KMS-11 (cell line): ENCODE results near the gene SYNC.
"Not testable (repeated sequence)": the region's sequence is repeated elsewhere in the genome, so short reads cannot be mapped to it uniquely, and the experiment has no call there.

Experiments used
- H2AFZ ChIP-seq: fragments of 200-600 bp; sonication (generic); 2 replicates; pipeline ENCODE4 v1.6.1; 2016; ENCODE audit warnings: antibody characterized with exemption, mixed run types, low read depth
- H3K27ac ChIP-seq: fragments of 200-600 bp; sonication (generic); 2 replicates; pipeline ENCODE4 v1.6.1; 2016; ENCODE audit warnings: mild to moderate bottlenecking, mixed run types
- H3K27me3 ChIP-seq: fragments of 200-600 bp; sonication (generic); 2 replicates; pipeline ENCODE4 v1.6.1; 2017; ENCODE audit warnings: mild to moderate bottlenecking, low read depth, mixed run types, moderate library complexity; ENCODE audit not compliant: insufficient read depth
- H3K36me3 ChIP-seq: fragments of 200-600 bp; sonication (generic); 2 replicates; pipeline ENCODE4 v1.6.1; 2017; ENCODE audit warnings: mild to moderate bottlenecking, mixed run types; ENCODE audit not compliant: insufficient read depth
- H3K4me1 ChIP-seq: fragments of 200-600 bp; sonication (generic); 2 replicates; pipeline ENCODE4 v1.6.1; 2016; ENCODE audit warnings: mild to moderate bottlenecking, low read depth, mixed run types; ENCODE audit not compliant: poor library complexity, severe bottlenecking
- H3K4me2 ChIP-seq: fragments of 200-600 bp; sonication (generic); 2 replicates; pipeline ENCODE4 v1.7.0; 2016; ENCODE audit warnings: mild to moderate bottlenecking, mixed run types
- H3K4me3 ChIP-seq: fragments of 200-600 bp; sonication (generic); IDR thresholded peaks from 2 replicates; pipeline ENCODE4 v1.6.1; 2017; ENCODE audit warnings: low read depth, low read length, mixed read lengths; ENCODE audit not compliant: insufficient read depth
- H3K79me2 ChIP-seq: fragments of 200-600 bp; sonication (generic); 2 replicates; pipeline ENCODE4 v1.6.1; 2016; ENCODE audit warnings: low read depth, mixed run types; ENCODE audit not compliant: insufficient read depth
- H3K9ac ChIP-seq: fragments of 200-600 bp; sonication (generic); 2 replicates; pipeline ENCODE4 v1.6.1; 2016; ENCODE audit warnings: mild to moderate bottlenecking, mixed run types
- H4K20me1 ChIP-seq: fragments of 200-600 bp; sonication (generic); 2 replicates; pipeline ENCODE4 v1.6.1; 2016; ENCODE audit warnings: mild to moderate bottlenecking, mixed run types; ENCODE audit not compliant: insufficient read depth
- TF ChIP-seq, protein P1 (sequence below): fragments of 200-600 bp; sonication (generic); conservative IDR thresholded peaks from 2 replicates; pipeline ENCODE4 v1.6.1; 2017; ENCODE audit warnings: low read depth, mild to moderate bottlenecking, antibody characterized with exemption, low read length, moderate library complexity, mixed read lengths

SYNC gene

DNA sequence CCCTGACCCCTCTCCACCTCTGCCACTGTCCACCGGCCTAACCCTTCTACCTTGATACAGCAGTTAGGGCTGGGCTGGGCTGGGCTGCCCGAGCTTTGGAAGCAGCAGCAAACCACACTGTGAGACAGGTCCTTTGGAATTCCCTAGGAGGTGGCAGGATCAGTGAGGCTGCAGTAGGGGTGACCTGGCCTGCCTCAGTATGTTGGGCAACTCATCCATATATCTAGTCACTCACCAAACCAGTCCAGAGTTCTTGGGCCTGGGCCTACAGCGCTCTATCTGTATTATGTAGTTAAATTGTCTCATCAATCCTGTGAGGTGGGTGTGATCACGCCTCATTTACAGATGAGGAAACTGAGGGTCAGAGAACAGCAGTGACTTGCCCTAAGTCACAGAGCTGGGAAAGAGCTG, 13.3 kb upstream of the SYNC start:
- Histone ChIP-seq H3K79me2 (no peaks in the 10 kb centered on the region), H3K36me3 (no peaks in the 10 kb centered on the region), H4K20me1 (no peaks in the 10 kb centered on the region), H3K4me3 (peak overlapping the region; percentile 32), H3K9ac (no peak overlapping the region), H3K27ac (no peak overlapping the region), H2AFZ (no peak overlapping the region), H3K27me3 (no peaks in the 10 kb centered on the region), H3K4me2 (no peak overlapping the region), H3K4me1 (peaks cover 15% of the 10 kb centered on the region)
- TF ChIP-seq, protein P1, sequence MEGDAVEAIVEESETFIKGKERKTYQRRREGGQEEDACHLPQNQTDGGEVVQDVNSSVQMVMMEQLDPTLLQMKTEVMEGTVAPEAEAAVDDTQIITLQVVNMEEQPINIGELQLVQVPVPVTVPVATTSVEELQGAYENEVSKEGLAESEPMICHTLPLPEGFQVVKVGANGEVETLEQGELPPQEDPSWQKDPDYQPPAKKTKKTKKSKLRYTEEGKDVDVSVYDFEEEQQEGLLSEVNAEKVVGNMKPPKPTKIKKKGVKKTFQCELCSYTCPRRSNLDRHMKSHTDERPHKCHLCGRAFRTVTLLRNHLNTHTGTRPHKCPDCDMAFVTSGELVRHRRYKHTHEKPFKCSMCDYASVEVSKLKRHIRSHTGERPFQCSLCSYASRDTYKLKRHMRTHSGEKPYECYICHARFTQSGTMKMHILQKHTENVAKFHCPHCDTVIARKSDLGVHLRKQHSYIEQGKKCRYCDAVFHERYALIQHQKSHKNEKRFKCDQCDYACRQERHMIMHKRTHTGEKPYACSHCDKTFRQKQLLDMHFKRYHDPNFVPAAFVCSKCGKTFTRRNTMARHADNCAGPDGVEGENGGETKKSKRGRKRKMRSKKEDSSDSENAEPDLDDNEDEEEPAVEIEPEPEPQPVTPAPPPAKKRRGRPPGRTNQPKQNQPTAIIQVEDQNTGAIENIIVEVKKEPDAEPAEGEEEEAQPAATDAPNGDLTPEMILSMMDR: no peak

- H2AFZ ChIP-seq: no peak overlapping the region
- H3K9ac ChIP-seq: no peak overlapping the region
- TF ChIP-seq, protein P1: no peak
- H4K20me1 ChIP-seq: no peaks in the 10 kb centered on the region
- H3K79me2 ChIP-seq: no peaks in the 10 kb centered on the region
- H3K36me3 ChIP-seq: no peaks in the 10 kb centered on the region
- no peaks in the 10 kb centered on the region for H3K27me3 ChIP-seq
- no peak overlapping the region for H3K4me3 ChIP-seq
- peaks cover 15% of the 10 kb centered on the region for H3K4me1 ChIP-seq
- H3K27ac ChIP-seq: no peak overlapping the region
- H3K4me2 ChIP-seq: no peak overlapping the region
Observed at GRCh38 chr1:32714277-32714676, 11.7 kb upstream of the SYNC start.

DNA sequence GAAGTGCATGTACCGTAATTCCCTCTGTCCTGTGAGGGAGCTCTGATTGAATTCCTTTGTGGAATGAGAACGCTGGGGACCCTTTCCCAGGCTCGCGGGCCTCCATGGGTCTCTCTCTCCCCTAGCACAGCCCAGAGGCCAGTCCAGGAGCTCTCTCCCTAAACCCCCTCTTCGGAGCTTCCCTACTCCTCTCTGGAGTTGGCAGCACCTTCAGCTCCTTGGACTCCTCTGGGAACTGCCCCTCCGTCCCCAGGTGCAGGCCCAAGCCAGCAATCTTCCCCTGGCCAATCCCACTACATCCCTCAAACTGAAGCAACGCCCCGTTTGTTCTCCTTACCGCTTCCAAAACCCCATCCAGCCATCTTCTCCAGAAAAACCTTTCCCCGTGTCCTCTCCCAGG, 10.5 kb upstream of the SYNC start:
- Histone ChIP-seq H3K79me2 (no peaks in the 10 kb centered on the region), H3K4me3 (no peak overlapping the region), H3K9ac (no peak overlapping the region), H3K36me3 (no peaks in the 10 kb centered on the region), H2AFZ (no peak overlapping the region), H4K20me1 (no peaks in the 10 kb centered on the region), H3K27ac (no peak overlapping the region), H3K27me3 (no peaks in the 10 kb centered on the region), H3K4me1 (peaks cover 15% of the 10 kb centered on the region), H3K4me2 (no peak overlapping the region)
- TF ChIP-seq, protein P1: no peak

- not testable (repeated sequence) for H3K9ac ChIP-seq
Observed at GRCh38 chr1:32711221-32711620, 8.7 kb upstream of the SYNC start.

DNA sequence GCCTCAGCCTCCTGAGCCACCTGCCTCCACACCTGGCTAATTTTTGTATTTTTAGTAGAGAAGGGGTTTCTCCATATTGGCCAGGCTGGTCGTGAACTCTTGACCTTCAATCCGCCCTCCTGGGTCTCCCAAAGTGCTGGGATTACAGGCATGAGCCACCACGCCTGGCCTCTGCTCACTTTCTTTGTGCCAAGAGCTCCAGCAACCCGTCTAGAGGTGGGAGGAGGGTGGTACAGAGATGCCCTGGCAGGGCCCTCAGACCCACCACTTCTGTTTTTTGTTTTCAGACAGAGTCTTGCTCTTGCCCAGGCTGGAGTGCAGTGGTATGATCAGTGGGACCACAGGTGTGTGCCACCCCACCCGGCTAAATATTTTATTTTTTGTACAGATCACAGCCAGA, 6.9 kb upstream of the SYNC start:
- no peaks in the 10 kb centered on the region for H3K4me1 ChIP-seq
- H3K4me3 ChIP-seq: no peak overlapping the region
- H2AFZ ChIP-seq: no peak overlapping the region
- no peak overlapping the region for H3K27ac ChIP-seq
- H4K20me1 ChIP-seq: no peaks in the 10 kb centered on the region
- no peak overlapping the region for H3K4me2 ChIP-seq
- no peak overlapping the region for H3K9ac ChIP-seq
- H3K27me3 ChIP-seq: no peaks in the 10 kb centered on the region
- no peaks in the 10 kb centered on the region for H3K79me2 ChIP-seq
- TF ChIP-seq, protein P1: no peak
- H3K36me3 ChIP-seq: no peaks in the 10 kb centered on the region

More at GRCh38 chr1:32711221-32711620, 8.7 kb upstream of the SYNC start:
- H3K4me2 ChIP-seq, H2AFZ ChIP-seq, H3K4me3 ChIP-seq, H3K27me3 ChIP-seq, H3K79me2 ChIP-seq, H3K36me3 ChIP-seq, H4K20me1 ChIP-seq, H3K27ac ChIP-seq, H3K4me1 ChIP-seq: not testable (repeated sequence)
